Right renal pelvis (tissue), 4 donors: ENCODE measurements around the gene ARMC10. TPM values are rescaled to one million over a fixed set of nuclear protein-coding genes. Genes with fewer than 3 reads are reported as not detected.

ENCODE experiments used
- polyA plus RNA-seq, 4 donors: library from polyadenylated mRNA; unstranded; fragments of 120-200 nt; gene quantifications; one replicate each; pipeline ENCODE4 v1.2.1, GENCODE V29; 2013; ENCODE audit not compliant: insufficient read length in 4 of 4

ARMC10 gene
- polyA plus RNA-seq, 4 donors, result 60.0 to 68.1 (median 65.1) TPM

Other genes starting within 250 kb of the ARMC10 start
- gene LRRC17, start 162.1 kb upstream of the ARMC10 start, polyA plus RNA-seq, result 10 to 100 TPM; 75.0 to 97.2 (median 87.6) TPM
- 1 to 10 TPM; 2.0 to 3.7 (median 2.9) TPM for gene FBXL13, start 344 bp upstream of the ARMC10 start, polyA plus RNA-seq
- gene NAPEPLD, start 74.0 kb downstream of the ARMC10 start, polyA plus RNA-seq, result 10 to 100 TPM; 31.2 to 47.6 (median 40.0) TPM
- 100 to 1,000 TPM; 101 to 113 (median 104) TPM for gene PMPCB, start 222.3 kb downstream of the ARMC10 start, polyA plus RNA-seq